Muscle layer of duodenum (tissue), 2 donors: ENCODE measurements around the gene CFAP410.

Experiments used
- H3K27ac ChIP-seq: one replicate; pipeline ENCODE4 v1.7.0; 2013; ENCODE audit warnings: mild to moderate bottlenecking, low read length
- H3K27me3 ChIP-seq: one replicate; pipeline ENCODE4 v1.7.0; 2013; ENCODE audit warnings: low read depth, mild to moderate bottlenecking, control low read depth, low read length
- H3K36me3 ChIP-seq, 2 donors: one replicate each; pipeline ENCODE4 v1.7.0; 2013; ENCODE audit warnings: low read length in 2 of 2, control low read depth in 1 of 2, mild to moderate bottlenecking in 1 of 2; ENCODE audit not compliant: insufficient read depth in 2 of 2, control insufficient read depth in 1 of 2
- H3K4me1 ChIP-seq, 2 donors: one replicate each; pipeline ENCODE4 v1.7.0; 2013; ENCODE audit warnings: low read length in 2 of 2, mild to moderate bottlenecking in 2 of 2, control low read depth in 1 of 2, moderate library complexity in 1 of 2; ENCODE audit not compliant: insufficient read depth in 2 of 2, control insufficient read depth in 1 of 2
- H3K4me3 ChIP-seq, 2 donors: one replicate each; pipeline ENCODE4 v1.7.0; 2013; ENCODE audit warnings: low read length in 2 of 2, low read depth in 1 of 2, mild to moderate bottlenecking in 1 of 2
- H3K9me3 ChIP-seq, 2 donors: one replicate each; pipeline ENCODE4 v1.7.0; 2013; ENCODE audit warnings: low read length in 2 of 2, control low read depth in 1 of 2, mild to moderate bottlenecking in 1 of 2; ENCODE audit not compliant: control insufficient read depth in 1 of 2
- donor health status: healthy.

CFAP410 gene

GRCh38 chr21:44291936-44292811, 47.0 kb downstream of the CFAP410 start:
- Histone ChIP-seq H3K4me1 (peaks cover 0 to 10% of the 10 kb centered on the region in 2 donors), H3K36me3 (no peaks in the 10 kb centered on the region), H3K27me3 (no peaks in the 10 kb centered on the region), H3K9me3 (no peaks in the 10 kb centered on the region), H3K27ac (no peak overlapping the region), H3K4me3 (no peak overlapping the region)

GRCh38 chr21:44291078-44291935, 47.9 kb downstream of the CFAP410 start:
- no peaks in the 10 kb centered on the region for H3K36me3 ChIP-seq
- H3K4me1 ChIP-seq: peaks cover 0 to 9% of the 10 kb centered on the region in 2 donors
- H3K4me3 ChIP-seq: no peak overlapping the region
- H3K9me3 ChIP-seq: no peaks in the 10 kb centered on the region
- H3K27me3 ChIP-seq: no peaks in the 10 kb centered on the region
- no peak overlapping the region for H3K27ac ChIP-seq

GRCh38 chr21:44290327-44291077, 48.7 kb downstream of the CFAP410 start:
- peaks cover 0 to 12% of the 10 kb centered on the region in 2 donors for H3K4me1 ChIP-seq
- H3K9me3 ChIP-seq: no peaks in the 10 kb centered on the region
- H3K4me3 ChIP-seq: no peak overlapping the region
- H3K27me3 ChIP-seq: no peaks in the 10 kb centered on the region
- H3K27ac ChIP-seq: no peak overlapping the region
- H3K36me3 ChIP-seq: no peaks in the 10 kb centered on the region

- Histone ChIP-seq H3K4me1 (peaks cover 0 to 8% of the 10 kb centered on the region in 2 donors), H3K36me3 (no peaks in the 10 kb centered on the region), H3K9me3 (no peaks in the 10 kb centered on the region), H3K27ac (no peak overlapping the region), H3K4me3 (no peak overlapping the region), H3K27me3 (no peaks in the 10 kb centered on the region)
These were observed 49.7 kb downstream of the CFAP410 start for GRCh38 chr21:44289381-44290010.

GRCh38 chr21:44288251-44289110, 50.7 kb downstream of the CFAP410 start:
- Histone ChIP-seq H3K27me3 (no peaks in the 10 kb centered on the region), H3K4me1 (peaks cover 0 to 5% of the 10 kb centered on the region in 2 donors), H3K9me3 (no peaks in the 10 kb centered on the region), H3K27ac (no peak overlapping the region), H3K4me3 (no peak overlapping the region), H3K36me3 (no peaks in the 10 kb centered on the region)

- Histone ChIP-seq H3K27ac (no peak overlapping the region), H3K36me3 (no peaks in the 10 kb centered on the region), H3K4me3 (no peak overlapping the region), H3K9me3 (no peaks in the 10 kb centered on the region), H3K27me3 (no peaks in the 10 kb centered on the region), H3K4me1 (peaks cover 0 to 5% of the 10 kb centered on the region in 2 donors)
These were observed 52.2 kb downstream of the CFAP410 start for GRCh38 chr21:44286716-44287632.

GRCh38 chr21:44286086-44286715, 53.0 kb downstream of the CFAP410 start:
- H3K36me3 ChIP-seq: no peaks in the 10 kb centered on the region
- H3K9me3 ChIP-seq: no peaks in the 10 kb centered on the region
- H3K4me3 ChIP-seq: peak overlapping the region in 1 of 2 donors; percentile 41
- peaks cover 0 to 5% of the 10 kb centered on the region in 2 donors for H3K4me1 ChIP-seq
- no peaks in the 10 kb centered on the region for H3K27me3 ChIP-seq
- no peak overlapping the region for H3K27ac ChIP-seq

- Histone ChIP-seq H3K36me3 (no peaks in the 10 kb centered on the region), H3K4me1 (peaks cover 0 to 5% of the 10 kb centered on the region in 2 donors), H3K27ac (no peak within 1 kb of the TSS), H3K9me3 (no peaks in the 10 kb centered on the region), H3K4me3 (peak within 1 kb of the TSS in 1 of 2 donors; percentile 41), H3K27me3 (no peaks in the 10 kb centered on the region)
These were observed 53.8 kb downstream of the CFAP410 start, which contains the start of gene AIRE for GRCh38 chr21:44285138-44285992. TSS of gene AIRE (plus strand) at chr21:44285876. CDS start at chr21:44286007, 131 bp downstream.
